ENCODE results near the gene PRRG3.

GRCh38 chrX:151750511-151750910, 55.3 kb downstream of the PRRG3 start:
- no peak for TF ChIP-seq EZH2 (IDR thresholded peaks at IDR 0.05; ENCODE audit: insufficient read depth, low read length)
- TF ChIP-seq, protein P1, sequence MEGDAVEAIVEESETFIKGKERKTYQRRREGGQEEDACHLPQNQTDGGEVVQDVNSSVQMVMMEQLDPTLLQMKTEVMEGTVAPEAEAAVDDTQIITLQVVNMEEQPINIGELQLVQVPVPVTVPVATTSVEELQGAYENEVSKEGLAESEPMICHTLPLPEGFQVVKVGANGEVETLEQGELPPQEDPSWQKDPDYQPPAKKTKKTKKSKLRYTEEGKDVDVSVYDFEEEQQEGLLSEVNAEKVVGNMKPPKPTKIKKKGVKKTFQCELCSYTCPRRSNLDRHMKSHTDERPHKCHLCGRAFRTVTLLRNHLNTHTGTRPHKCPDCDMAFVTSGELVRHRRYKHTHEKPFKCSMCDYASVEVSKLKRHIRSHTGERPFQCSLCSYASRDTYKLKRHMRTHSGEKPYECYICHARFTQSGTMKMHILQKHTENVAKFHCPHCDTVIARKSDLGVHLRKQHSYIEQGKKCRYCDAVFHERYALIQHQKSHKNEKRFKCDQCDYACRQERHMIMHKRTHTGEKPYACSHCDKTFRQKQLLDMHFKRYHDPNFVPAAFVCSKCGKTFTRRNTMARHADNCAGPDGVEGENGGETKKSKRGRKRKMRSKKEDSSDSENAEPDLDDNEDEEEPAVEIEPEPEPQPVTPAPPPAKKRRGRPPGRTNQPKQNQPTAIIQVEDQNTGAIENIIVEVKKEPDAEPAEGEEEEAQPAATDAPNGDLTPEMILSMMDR (IDR thresholded peaks at IDR 0.05; ENCODE audit: insufficient read depth, low read depth, low read length), result no peak
